K562 (cell line): ENCODE data around the gene CRYBG2. TPM values are rescaled to one million over a fixed set of nuclear protein-coding genes. Genes with fewer than 3 reads are reported as not detected.
A peak's percentile ranks its signal among the peaks of the same experiment; 100 is the strongest.

Experiments
- ARID3B ChIP-seq: fragments of 250-450 bp; sonication (Bioruptor Pico); IDR thresholded peaks from 2 replicates; pipeline ENCODE4 v1.4.0; 2020; ENCODE audit warnings: borderline replicate concordance
- HDAC2 ChIP-seq: fragments of 450-650 bp; IDR thresholded peaks from 2 replicates; pipeline ENCODE4 v1.6.1; 2016; ENCODE audit warnings: mild to moderate bottlenecking
- HINFP ChIP-seq: fragments of 450-650 bp; conservative IDR thresholded peaks from 2 replicates; pipeline ENCODE4 v1.6.1; 2016; ENCODE audit warnings: missing genetic modification characterization, low read depth, mild to moderate bottlenecking, control low read depth, missing compliant biosample characterization
- JUNB ChIP-seq: fragments of 450-650 bp; formaldehyde crosslinking; conservative IDR thresholded peaks from 2 replicates; pipeline ENCODE4 v1.4.0; 2020; ENCODE audit warnings: mild to moderate bottlenecking
- KHSRP ChIP-seq: fragments of 450-650 bp; IDR thresholded peaks from 2 replicates; pipeline ENCODE4 v1.6.1; 2017
- MCM7 ChIP-seq, 2 experiments: fragments of 450-650 bp; IDR thresholded peaks; 2 replicates each; pipeline ENCODE4 v1.6.1; 2016 to 2018
- MEIS2 ChIP-seq: fragments of 450-650 bp; IDR thresholded peaks from 2 replicates; pipeline ENCODE4 v1.6.1; 2014; ENCODE audit warnings: mild to moderate bottlenecking; ENCODE audit not compliant: partially characterized antibody
- MLX ChIP-seq, 2 experiments: fragments of 450-650 bp in 1 of 2; sonication (generic) in 1 of 2; formaldehyde crosslinking; conservative IDR thresholded peaks; 2 replicates each; pipeline versions ENCODE4 v1.4.0 to v1.8.1; 2020 to 2022; ENCODE audit warnings: mild to moderate bottlenecking in 1 of 2, missing genetic modification reagents in 1 of 2
- NEUROD1 ChIP-seq: fragments of 150-350 bp; IDR thresholded peaks from 2 replicates; pipeline ENCODE4 v1.6.1; 2014; ENCODE audit warnings: borderline replicate concordance, low read length, low read depth; ENCODE audit not compliant: partially characterized antibody
- PML ChIP-seq: IDR thresholded peaks from 2 replicates; pipeline ENCODE4 v1.6.1; 2012; ENCODE audit warnings: low read length, inconsistent platforms
- SMARCC2 ChIP-seq: fragments of 450-650 bp; IDR thresholded peaks from 2 replicates; pipeline ENCODE4 v1.6.1; 2017; ENCODE audit warnings: antibody characterized with exemption, moderate library complexity, mild to moderate bottlenecking, low read depth
- TEAD1 ChIP-seq, 2 experiments: fragments of 450-650 bp in 1 of 2; sonication (generic) in 1 of 2; formaldehyde crosslinking; IDR thresholded peaks; 2 replicates each; pipeline versions ENCODE4 v1.4.0 to v1.8.0; 2020 to 2022; ENCODE audit warnings: mild to moderate bottlenecking in 2 of 2, missing genetic modification reagents in 1 of 2
- TFAP4 ChIP-seq: sonication (generic); formaldehyde crosslinking; IDR thresholded peaks from 2 replicates; pipeline ENCODE4 v1.8.0; 2022; ENCODE audit warnings: missing genetic modification reagents, mild to moderate bottlenecking, moderate library complexity, borderline replicate concordance
- ZBTB12 ChIP-seq: fragments of 250-450 bp; sonication (Bioruptor Pico); IDR thresholded peaks from 2 replicates; pipeline ENCODE4 v1.4.0; 2020
- ZBTB33 ChIP-seq: sonication (generic); formaldehyde crosslinking; IDR thresholded peaks from 2 replicates; pipeline ENCODE4 v1.8.1; 2023; ENCODE audit warnings: mild to moderate bottlenecking, missing genetic modification reagents
- ZFP1 ChIP-seq: fragments of 450-650 bp; formaldehyde crosslinking; IDR thresholded peaks from 2 replicates; pipeline ENCODE4 v1.4.0; 2020; ENCODE audit warnings: mild to moderate bottlenecking, mixed read lengths
- ZNF398 ChIP-seq: fragments of 250-450 bp; sonication (Bioruptor Pico); IDR thresholded peaks from 2 replicates; pipeline ENCODE4 v1.8.0; 2021; ENCODE audit warnings: moderate library complexity, mild to moderate bottlenecking, inconsistent platforms
- ZNF695 ChIP-seq: fragments of 450-650 bp; formaldehyde crosslinking; IDR thresholded peaks from 2 replicates; pipeline ENCODE4 v1.4.0; 2020; ENCODE audit warnings: mild to moderate bottlenecking, moderate library complexity
- polyA plus RNA-seq, 8 experiments: library from polyadenylated mRNA; depleted of rRNA in 4 of 8; stranded (reverse) in 5 of 8; unstranded in 3 of 8; fragments of >200 nt; fragmentation: Nextera tagmentation in 2 of 8; fragmentation: Illumina TruSeq in 1 of 8; extraction: Ambion mirVana in 2 of 8; extraction: Trizol in 1 of 8; gene quantifications; 2 replicates each; pipeline versions ENCODE4 v1.2.1 to v1.2.3, GENCODE V29; 2011 to 2014; ENCODE audit warnings: inconsistent platforms in 1 of 8, missing spikeins in 1 of 8
- total RNA-seq, 7 experiments: library from RNA; depleted of rRNA in 6 of 7; stranded (reverse); fragments of >200 nt in 6 of 7; fragmentation: Illumina TruSeq in 2 of 7; extraction: Trizol in 2 of 7; gene quantifications; 2 replicates each; pipeline versions ENCODE4 v1.2.1 to v1.2.3, GENCODE V29; 2011 to 2021; ENCODE audit warnings: low replicate concordance in 1 of 7

Gene CRYBG2
- total and polyA plus RNA-seq, 9 of the 15 experiments (the other 6 are each of a cell fraction or from before 2014, with no cell fraction given): 0.39 to 8.5 (median 3.7) TPM

- peak; percentile 16; the same call in 1 of the 2 replicates for TF ChIP-seq ZBTB12 (CRISPR knock-in tag)
- no peak for TF ChIP-seq KHSRP
- TF ChIP-seq MLX (CRISPR knock-in tag; conservative IDR thresholded peaks at IDR 0.05): 0 out of 4 replicates have a peak, but pooled peaks of 1 of the 2 experiments have one; percentile 12
- TF ChIP-seq TFAP4 (CRISPR knock-in tag): peak; percentile 71
- no peak for TF ChIP-seq SMARCC2
- no peak for TF ChIP-seq ZNF398 (CRISPR knock-in tag)
- no peak for TF ChIP-seq NEUROD1
- peak; percentile 32; the same call in 1 of the 2 replicates for TF ChIP-seq HDAC2
- TF ChIP-seq PML: no peak
- TF ChIP-seq HINFP (tag): no peak
- TF ChIP-seq MCM7 (IDR thresholded peaks at IDR 0.05): no peak
- TF ChIP-seq MEIS2: peak; percentile 38
- TF ChIP-seq JUNB (CRISPR knock-in tag): no peak
- TF ChIP-seq ZBTB33: no peak
- no peak for TF ChIP-seq ZNF695 (CRISPR knock-in tag)
- TF ChIP-seq ZFP1 (CRISPR knock-in tag): no peak
- no peak for TF ChIP-seq ARID3B
- no peak for TF ChIP-seq TEAD1 (CRISPR knock-in tag; IDR thresholded peaks at IDR 0.05)
Observed at GRCh38 chr1:26288311-26288941, 65.5 kb downstream of the CRYBG2 start (continued).
